HG03095 (cell line): ENCODE data around the gene CAB39.

ENCODE experiments used
- ATAC-seq: cut with Tn5 transposase; IDR thresholded peaks from one replicate; pipeline ENCODE4 v1.9.1; 2021; ENCODE audit warnings: moderate library complexity; ENCODE audit not compliant: unreplicated experiment

CAB39 gene

DNA sequence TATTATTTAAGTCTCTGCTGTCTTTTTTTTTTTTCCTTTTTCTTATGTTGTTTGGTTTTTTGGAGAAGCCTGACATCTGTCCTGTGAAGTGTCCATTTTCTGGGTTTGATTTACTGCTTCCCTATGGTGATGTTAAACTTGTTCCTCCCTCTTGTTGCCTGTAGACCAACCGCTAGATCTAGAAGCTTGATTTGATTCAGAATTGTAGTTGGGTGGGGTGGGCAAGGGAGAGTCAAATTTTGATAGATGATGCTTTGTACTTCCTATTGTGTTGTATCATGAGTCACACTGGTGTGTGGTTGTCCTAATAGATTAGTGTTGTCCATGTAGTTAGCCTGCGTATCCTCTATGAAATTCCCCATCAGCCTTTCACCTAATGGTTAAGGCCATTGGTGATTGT is 35.4 kb downstream of the CAB39 start:
- ATAC-seq: no peak

DNA sequence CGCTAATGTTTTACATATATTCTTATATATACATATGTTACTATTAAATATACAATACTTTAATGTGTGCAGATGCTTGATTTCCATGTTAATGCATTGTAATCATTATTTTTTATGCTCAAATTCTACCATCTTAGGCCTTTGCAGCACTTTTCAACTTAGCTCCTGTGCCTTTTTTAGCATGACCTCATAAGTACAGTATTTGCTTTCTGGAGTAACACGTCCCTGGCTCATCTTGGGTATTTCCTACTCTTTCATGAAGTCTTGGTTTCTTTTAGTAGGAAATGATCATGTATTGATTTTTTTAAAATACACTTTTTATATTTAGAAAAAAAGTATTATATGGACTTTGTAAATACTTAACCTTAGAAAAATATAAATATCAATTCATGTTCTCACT is 36.5 kb downstream of the CAB39 start:
- ATAC-seq: no peak

DNA sequence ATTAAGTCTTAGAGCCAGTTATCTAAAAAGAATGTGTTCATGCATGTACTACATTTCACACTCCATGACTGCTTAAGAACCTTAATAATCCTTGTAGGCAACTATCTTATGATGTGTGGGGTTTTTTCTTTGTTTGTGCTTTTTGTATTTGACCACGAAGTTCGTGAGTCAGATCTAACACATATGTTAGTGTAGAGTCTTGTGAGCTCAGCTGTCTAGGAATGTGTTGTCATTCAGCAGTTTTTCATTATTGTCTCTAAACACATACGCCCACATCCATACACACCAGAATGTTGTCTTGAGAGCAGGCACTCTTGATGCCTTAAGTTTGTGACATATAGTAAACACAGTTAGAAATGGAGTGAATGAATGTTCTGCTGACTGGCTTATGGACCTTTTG is 38.4 kb downstream of the CAB39 start:
- no peak for ATAC-seq

DNA sequence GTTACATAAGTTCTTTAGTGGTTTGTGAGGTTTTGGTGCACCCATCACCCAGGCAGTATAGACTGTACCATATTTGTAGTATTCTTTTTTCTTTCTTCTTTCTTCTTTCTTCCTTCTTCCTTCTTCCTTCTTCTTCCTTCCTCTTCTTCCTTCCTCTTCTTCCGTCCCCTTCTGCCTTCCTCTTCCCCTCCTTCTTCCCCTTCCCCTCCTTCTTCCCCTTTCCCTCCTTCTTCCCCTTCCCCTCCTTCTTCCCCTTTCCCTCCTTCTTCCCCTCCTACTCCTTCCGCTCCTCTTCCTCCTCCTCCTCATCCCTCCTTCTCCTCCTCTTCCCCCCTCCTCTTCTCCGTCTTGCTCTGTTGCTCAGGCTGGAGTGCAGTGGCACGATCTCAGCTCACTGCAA is 41.6 kb downstream of the CAB39 start:
- ATAC-seq: no peak

DNA sequence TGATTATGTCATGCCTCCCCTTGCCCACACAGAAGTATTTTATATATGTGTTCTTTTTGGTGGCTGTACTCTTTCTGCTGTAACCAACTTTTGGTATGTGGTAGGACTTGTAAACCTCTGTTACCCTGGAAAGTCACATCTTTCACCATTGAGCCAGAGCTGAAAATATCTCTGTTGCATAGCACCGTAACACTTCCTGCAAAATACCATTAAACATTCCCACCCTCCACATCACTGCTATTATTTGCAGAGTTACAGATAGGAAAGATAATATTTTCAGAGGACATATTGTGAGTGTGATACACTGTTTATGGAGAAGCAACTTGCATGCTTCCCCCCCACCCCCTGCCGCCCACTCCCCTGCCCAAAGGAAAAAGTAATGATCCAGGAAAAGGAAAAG is 44.8 kb downstream of the CAB39 start:
- no peak for ATAC-seq

DNA sequence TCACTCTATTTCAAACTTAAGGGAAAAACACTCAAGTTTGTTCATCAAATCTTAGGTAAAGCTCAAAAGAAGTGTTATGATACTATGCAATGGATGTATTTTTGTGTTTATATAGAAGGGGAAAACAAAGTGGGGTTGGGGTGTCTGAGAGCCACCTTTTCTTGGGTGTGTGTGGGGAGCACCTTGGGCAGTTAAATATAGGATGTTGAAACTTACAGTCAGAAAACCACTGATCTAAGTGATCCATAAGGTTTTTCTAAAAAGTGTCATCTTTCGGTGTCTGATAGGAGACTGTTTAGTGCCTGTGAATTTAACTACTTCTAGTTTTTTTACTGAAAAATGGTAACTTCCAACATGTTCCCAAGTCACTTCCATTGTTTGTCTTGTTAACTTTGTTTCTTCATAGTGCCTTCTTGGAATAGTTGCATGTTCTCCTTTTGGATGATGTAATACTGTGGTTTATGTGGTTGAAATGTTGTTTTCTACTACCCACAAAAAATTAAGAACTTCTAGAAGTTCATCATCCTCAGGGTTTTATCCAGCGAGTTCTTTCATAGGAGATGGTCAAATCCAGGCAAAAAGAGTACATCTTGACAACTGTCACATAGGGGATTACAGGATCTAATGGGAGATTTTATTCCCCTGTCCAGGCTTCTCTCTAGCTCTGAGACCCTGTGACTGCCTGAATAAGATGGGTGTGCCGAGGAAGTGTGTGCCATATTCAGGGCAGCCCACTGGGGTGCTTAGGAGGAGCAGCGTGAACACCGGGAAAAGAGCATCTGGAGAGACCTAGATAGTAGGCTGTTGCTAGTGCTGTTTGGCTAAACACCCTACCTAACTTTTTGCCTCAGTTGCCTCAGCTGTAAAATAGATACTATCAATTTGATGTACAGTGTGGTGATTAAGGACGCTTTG is 46.2 kb downstream of the CAB39 start:
- ATAC-seq: no peak

DNA sequence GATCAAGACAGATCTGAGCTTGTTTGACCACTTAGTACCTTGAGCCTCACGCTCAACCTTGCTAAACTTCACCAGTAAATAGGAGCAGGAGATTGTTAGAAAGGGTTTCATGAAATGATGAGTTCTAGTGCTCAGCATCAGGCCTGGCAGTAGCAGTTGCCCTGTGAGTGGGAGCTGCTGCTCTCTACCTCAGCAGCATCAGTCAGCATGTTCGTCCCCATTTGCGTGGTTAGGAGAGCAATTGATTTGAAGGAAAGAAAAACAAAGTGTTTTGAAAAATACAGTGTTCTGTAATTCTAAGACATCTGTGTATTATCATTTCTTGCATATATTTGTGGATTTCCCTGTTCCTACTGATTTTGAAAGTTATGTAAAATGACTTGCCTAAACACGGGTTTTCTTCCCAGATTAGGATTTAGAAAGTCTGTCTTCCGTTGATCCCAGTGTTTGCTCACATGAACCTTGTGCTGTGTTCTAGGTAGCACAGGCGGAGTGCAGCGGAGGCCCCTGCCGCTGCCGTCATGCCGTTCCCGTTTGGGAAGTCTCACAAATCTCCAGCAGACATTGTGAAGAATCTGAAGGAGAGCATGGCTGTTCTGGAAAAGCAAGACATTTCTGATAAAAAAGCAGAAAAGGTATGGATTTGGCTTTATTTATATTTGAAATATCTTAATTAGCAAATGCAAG is 47.0 kb downstream of the CAB39 start:
- ATAC-seq: no peak

DNA sequence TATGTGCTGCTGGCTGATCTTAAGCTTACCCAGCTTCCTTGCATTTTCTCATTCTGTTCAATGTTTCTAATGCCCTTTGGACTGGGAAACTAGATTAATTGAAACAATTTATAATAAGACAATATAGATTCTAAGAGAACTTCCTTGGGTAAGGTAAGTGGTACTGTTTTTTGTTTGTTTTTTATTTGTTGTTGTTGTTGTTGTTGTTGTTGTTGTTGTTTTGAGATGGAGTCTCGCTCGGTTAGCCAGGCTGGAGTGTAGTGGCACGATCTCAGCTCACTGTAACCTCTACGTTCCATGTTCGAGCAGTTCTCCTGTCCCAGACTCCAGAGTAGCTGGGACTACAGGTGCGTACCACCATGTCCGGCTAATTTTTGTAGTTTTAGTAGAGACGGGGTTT is 49.1 kb downstream of the CAB39 start:
- no peak for ATAC-seq

DNA sequence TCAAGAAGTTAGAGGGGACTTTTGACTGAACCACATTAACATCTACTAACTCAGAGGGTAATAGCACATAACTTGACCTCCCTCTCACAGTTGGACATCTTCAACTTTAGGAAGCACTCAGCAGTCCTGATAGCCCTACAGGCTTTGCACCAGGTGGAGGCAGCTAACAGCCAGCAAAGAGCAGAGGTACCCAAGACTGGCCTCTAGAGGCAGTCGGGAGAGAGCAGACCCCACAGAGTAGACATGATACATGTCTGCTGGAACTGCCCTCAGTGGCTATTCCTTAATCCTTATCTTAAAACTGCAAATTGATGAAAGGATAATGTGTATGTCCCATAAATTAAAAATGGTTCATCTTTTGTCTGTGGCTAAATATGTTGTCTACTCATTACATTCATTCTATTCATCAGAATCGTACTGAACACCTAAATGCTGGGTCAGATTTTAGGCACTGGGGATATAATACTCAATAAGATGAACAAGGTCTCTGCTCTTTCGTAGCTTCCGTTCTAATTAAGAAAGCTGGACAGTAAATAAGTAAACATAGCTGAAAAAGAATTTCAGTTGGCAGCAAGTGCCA is 49.8 kb downstream of the CAB39 start:
- peak; percentile 65 for ATAC-seq

DNA sequence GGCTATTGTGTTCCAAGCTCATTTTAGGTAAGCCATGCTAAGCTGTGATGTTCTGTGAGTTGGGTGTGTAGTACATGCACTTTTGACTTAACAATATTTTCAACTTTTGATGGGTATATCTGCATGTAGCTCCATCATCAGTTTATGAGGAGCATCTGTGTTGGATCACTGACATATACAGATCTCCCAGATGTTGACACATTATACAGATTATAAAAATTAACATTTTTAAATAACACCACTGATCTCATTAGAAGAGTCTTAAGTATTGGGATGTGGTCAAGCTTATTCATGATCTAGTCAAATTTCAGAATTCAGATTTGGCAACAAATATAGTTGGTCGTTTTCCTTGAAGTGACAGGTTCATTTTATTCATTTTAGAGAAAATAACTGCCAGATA is 51.7 kb downstream of the CAB39 start:
- no peak for ATAC-seq

DNA sequence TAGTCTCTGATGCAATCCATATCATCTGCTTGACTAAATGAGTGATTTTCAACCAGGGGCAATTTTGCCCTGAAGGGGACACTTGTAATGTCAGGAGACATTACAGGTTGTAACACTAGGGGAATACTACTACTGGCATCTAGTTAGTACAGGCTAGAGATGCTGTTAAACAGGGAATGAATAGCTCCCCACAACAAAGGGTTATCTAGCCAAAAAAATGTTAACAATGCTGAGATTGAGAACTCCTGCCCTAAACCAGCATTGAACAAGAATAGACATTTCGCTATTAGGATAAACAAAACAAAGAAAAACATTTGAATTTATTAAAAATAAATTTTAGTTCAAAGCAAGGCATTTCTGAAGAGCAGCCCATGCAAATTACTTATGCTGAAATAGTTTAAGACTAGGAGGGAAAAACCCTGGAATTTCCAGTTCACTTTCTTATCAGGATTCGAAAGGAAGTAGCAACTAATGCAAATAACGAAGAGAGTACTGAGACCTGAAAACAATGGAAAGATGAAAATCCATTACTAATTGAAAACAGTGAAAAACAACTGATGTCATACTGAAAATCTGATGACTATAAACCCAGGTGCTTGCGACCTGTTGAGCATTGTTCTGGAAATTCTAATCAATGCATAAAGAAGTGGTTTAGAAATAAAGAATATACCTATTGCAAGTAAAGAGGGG is 53.1 kb downstream of the CAB39 start:
- no peak for ATAC-seq

DNA sequence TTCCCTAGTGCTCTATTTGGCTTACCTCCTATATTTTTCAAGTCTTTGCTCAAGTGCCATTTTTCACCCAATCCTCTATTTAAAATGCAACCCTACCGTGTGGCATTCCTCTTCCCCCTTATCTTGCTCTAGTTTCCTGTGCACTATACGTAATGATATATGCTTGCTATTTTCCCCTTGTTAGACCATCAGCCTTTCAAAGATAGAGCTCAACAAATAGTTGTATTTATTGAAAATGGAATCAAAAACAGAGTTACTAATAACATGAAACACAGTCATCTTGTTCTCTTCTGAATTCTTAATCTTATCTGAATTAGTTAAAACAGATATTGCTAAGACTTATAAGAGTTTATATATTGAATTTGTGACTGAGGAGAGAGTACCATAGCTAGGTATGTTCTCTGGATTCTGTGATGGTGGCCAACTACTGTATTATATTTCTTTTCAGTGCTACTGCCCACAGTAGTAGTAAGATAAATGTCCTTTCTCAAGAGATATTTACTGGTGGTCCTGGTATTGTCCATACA is 55.3 kb downstream of the CAB39 start:
- no peak for ATAC-seq

DNA sequence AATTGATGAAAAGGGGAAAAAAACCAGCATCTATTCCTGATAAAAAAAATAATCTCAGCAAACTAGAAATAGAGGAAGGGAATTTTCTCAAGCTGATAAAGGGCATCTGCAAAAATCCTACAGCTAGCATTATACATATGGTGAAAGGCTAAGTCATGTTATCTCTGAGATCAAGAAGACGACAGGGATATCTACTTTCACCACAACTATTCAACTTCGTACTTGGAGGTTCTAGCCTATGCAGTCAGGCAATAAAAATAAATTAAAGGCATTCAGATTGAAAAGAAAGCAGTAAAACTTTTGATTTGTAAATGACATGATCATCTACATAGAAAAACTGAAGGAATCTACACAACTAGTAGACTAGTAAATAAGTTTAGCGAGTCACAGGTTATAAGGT is 58.2 kb downstream of the CAB39 start:
- ATAC-seq: no peak

DNA sequence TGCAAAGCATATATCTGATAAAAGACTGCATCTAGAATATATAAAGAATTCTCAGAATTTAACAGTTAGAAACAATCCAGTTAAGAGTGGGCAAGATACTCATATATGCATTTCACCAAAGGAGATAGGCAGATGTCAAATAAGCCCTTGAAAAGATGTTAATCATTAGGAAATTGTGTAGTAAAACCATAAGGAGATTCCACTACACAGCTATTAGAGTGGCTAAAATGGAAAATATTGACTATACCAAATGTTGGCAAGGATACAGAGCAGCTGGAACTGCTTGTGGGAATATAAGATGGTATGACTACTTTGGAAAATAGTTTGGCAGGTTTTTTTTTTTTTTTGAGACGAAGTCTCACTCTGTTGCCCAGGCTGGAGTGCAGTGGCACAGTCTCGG is 59.5 kb downstream of the CAB39 start:
- no peak for ATAC-seq

DNA sequence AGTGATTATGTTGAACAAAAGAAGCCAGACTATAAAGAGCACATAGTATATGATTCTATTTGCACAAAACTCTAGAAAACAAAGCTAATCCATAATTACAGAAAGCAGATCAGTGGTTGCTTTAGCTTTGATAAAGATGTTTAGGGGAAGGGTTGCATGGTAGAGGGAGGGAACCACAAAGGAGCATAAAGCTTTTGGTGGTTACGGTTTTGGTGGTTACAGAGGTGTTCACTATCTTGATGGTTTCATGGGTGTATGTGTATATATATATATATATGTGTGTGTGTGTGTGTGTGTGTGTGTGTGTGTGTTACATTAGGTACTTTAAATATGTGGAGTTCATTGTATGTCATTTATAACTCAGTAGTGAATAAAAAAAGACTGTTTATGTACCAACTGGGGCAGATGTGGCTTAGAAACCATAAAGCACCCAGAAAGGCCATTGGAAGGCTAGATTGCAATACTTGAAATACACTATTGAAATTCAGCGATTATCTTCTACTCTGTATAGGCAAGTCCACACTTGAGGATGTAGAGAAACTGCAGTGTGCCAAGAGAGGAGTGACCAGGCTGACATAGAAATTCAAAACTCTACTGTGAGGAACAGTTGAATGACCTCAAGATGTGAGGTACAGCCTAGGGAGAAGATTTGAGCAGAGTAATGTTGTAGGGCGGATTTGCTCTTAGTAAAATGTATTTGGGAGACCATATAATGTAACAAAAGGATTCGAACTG is 60.6 kb downstream of the CAB39 start:
- no peak for ATAC-seq

DNA sequence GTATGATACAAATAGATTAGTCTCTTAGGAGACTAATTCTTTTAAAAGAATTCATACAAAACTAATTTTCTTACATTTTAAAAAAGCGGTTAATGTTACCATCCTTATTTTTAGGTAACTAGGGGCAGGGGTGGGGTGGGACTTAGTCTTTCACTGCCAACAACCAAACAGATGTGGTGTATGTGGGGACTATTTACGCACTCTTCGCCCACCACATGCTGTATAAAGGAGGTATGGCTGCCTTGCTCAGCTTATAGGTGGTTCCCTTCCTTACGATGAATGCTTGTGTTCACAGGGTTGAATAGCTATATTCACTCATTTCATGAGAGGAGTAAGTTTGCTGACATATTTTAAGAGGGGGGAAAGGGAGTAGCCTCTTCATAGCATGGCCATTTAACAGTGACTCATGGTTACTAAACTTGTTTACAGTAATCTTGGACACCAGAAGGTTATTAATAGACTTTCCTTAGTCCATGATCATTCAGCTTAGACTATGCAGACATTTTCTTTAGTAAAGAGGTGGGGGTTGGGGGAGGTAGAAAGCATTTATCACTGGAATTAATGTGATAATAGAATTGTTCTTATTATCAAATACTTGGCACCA is 61.8 kb downstream of the CAB39 start:
- ATAC-seq: no peak

DNA sequence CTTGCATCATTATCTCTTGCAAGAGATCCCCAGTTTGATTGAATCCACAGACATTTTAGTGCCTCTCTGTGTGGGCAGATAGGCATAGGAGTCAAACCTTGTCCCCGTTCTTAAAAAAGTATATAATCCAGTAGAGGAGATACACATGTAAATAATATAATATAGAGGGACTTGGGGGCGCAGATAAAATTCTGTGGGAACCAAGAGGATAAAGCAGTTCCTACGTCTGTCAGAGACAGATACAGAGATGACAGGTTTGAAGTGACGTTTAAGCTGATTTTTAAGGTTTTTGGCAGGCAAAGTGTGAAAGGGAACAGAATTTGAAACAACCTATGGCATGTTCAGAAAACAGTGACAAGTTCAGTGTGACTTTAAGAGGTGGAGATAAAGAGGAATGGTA is 63.1 kb downstream of the CAB39 start:
- no peak for ATAC-seq

DNA sequence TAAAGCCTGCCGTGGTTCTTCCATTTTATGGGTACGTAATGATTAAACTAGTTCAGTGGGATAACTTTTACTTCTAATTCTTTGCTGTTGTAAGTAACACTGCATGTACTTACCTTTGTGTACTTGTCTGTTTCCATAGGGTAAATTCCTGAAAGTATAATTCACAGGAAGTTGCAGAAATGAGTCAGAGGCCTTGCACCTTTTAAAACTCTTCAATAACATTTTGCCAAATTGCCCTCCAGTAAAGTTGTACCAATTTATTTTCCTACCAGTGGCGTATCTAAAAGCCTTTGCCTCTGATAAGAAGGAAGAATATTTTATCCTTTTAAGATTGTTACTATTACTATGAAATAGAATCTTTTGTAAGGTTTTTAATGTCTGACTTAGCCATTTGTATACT is 65.1 kb downstream of the CAB39 start:
- no peak for ATAC-seq

DNA sequence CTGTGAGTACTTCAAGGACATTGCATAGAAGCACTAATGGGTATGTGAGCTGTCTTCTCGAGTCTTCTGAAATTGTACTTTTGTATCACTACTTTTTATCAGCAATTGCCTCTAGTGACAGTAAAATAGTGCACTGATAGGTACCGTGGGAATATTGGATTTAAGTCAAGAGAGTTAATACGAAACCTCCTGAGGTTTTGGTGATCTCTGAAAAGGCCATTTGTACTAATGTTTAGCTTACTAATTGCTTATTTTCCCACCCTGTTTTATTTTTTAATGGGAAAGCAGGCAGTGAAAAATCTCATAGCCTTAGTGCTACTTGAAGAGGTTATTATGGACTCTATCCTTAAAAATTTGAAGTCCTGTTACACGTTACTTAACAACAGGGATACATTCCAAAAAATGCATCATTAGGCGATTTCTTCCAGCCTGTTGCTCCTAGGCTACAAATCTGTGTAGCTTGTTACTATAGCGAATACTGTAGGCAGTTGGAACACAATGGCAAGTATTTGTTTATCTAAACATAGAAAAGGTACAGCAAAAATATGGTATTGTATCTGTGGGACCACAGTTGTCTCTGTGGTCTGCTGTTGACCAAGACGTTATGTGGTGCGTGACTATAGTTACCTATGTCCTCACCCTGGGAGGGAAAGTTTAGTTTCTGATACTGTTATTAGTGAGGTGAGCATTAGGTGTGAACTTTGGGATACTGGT is 65.9 kb downstream of the CAB39 start:
- ATAC-seq: no peak

DNA sequence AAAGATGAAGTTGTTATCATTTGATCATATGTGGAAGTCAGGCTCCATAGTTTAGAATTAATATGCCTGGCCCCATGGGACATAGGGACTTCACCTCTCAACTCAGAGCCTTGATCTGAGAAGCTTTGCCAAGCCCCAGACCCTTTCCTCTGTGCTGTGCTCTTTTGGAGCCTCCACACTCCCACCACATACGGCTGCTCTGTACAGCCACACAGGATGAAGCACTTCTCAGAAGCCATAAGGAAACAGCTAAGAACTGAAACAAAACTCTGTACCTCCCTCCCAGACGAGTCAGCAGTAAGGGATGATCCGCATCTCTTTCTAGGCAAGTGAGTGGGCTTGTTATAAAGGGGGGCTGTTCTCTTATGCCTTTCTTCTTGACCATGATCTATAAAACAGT is 66.5 kb downstream of the CAB39 start:
- ATAC-seq: no peak
